Lower leg skin (tissue), 3 donors: ENCODE data around the gene JAG2.

ENCODE experiments used
- CTCF ChIP-seq, 3 donors: fragments of 450-650 bp; IDR thresholded peaks; one replicate each; pipeline ENCODE4 v1.5.1; 2016; ENCODE audit warnings: antibody characterized with exemption in 3 of 3, mild to moderate bottlenecking in 3 of 3, moderate library complexity in 2 of 3
- POLR2A ChIP-seq, 2 donors: fragments of 450-650 bp; IDR thresholded peaks; one replicate each; pipeline ENCODE4 v1.6.1; 2016 to 2017; ENCODE audit warnings: antibody characterized with exemption in 2 of 2, mild to moderate bottlenecking in 1 of 2, moderate library complexity in 1 of 2

GRCh38 chr14:105210266-105211025, 41.9 kb upstream of the JAG2 start:
- TF ChIP-seq CTCF (IDR thresholded peaks at IDR 0.05), result no peak
- no peak for TF ChIP-seq POLR2A (IDR thresholded peaks at IDR 0.05)
